ENCODE measurements around the gene SERGEF. TPM values are rescaled to one million over a fixed set of nuclear protein-coding genes. Genes with fewer than 3 reads are reported as not detected.
"Not testable (repeated sequence)": the region's sequence is repeated elsewhere in the genome, so short reads cannot be mapped to it uniquely, and the experiment has no call there.

SERGEF gene
- total RNA-seq, 4 donors from 2014 or later = 18.9 to 23.9 (median 20.6) TPM

DNA sequence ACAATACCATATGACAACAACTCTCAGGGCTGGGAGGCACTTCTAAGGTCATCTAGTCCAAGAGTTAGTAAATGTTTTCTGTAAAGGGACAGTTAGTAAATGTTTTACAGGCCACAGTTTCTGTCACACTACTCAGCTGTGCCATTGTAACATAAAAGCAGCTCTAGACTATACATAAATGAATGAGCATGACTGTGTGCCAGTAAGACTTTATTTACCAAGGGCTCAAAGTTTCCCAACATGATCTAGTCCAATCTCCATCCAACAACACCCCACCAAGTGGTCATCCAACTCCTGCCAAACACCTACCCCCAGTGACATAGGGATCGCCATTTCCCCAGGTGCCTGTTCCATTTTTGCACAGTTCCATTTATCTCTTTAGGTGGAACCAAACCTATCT lies 12.1 kb downstream of the SERGEF start:
- TF ChIP-seq, protein P1, sequence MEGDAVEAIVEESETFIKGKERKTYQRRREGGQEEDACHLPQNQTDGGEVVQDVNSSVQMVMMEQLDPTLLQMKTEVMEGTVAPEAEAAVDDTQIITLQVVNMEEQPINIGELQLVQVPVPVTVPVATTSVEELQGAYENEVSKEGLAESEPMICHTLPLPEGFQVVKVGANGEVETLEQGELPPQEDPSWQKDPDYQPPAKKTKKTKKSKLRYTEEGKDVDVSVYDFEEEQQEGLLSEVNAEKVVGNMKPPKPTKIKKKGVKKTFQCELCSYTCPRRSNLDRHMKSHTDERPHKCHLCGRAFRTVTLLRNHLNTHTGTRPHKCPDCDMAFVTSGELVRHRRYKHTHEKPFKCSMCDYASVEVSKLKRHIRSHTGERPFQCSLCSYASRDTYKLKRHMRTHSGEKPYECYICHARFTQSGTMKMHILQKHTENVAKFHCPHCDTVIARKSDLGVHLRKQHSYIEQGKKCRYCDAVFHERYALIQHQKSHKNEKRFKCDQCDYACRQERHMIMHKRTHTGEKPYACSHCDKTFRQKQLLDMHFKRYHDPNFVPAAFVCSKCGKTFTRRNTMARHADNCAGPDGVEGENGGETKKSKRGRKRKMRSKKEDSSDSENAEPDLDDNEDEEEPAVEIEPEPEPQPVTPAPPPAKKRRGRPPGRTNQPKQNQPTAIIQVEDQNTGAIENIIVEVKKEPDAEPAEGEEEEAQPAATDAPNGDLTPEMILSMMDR (IDR thresholded peaks at IDR 0.05) = no peak
- DNase-seq (ENCODE audit: low spot score) (no peak), ATAC-seq (ENCODE audit: low FRiP score) (no peak)

DNA sequence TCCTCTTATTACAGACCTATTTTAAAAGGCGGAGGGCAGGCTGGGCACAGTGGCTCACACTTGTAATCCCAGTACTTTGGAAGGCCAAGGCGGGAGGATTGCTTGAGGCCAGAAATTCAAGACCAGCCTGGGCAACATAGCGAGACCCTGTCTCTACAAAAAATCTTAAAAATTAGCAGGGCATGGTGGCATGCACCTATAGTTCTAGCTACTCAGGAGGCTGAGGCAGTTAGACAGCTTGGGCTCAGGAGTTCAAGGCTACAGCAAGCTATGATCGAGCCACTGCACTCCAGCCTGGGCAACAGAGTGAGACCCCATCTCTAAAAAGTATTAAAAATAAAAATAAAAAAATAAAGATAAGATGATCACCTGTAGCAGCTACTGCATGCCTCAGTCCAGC lies 12.7 kb downstream of the SERGEF start:
- ATAC-seq (ENCODE audit: low FRiP score); DNase-seq (ENCODE audit: low spot score): not testable (repeated sequence)

DNA sequence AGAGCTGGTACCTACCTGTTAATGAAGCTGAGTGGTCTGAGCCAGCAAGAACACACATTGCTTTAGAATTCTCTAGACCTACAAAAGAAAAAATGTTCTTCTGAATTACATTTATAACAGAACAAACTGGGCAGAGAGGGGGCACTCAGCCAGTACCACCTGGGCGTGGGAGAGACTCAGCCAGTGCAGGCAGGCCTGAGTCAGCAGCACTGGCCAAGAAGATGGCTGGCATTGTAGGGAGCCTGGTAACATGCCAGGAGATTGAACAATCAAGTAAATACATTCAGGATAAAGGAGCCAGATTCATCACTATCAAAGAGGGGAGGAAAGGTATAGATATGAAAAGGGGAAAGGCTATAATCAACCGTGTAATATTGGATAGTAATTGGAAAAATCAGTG lies 19.9 kb downstream of the SERGEF start:
- ATAC-seq (ENCODE audit: low FRiP score) (peak; percentile 85), DNase-seq (ENCODE audit: low spot score) (no peak)

DNA sequence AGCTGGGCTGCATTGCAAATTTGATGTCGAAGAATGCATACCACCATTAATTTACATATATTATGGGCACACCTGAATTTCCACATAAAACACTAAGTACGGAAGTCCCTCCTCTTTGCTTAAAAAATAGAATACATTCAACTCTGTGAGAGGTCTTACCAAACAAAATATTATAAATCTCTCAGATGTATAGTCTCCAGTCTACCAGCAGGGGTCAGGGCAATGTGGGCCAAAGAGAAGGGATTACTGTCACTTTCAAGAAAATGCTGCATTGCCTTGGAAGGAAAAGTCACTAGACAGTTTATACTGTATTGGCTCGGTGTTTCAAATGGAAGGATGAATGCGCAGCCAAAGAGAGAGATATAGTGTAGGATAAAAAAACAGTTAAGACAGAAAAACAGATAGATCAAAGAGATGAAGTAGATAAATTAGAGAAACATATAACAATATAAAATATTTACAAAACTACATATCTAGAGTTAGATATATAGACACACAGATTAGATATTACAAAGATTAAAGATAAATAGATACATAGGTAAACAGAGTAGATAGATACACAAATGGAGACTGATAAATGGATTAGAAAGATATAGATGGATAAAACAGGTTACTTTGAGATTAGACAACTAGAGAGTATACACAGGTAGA lies 20.9 kb downstream of the SERGEF start:
- TF ChIP-seq, protein P1 (IDR thresholded peaks at IDR 0.05) = peak in 1 of 3 donors; percentile 62
- no peak for DNase-seq (ENCODE audit: low spot score)

More for the DNA sequence above, 19.9 kb downstream of the SERGEF start:
- TF ChIP-seq, protein P1 (IDR thresholded peaks at IDR 0.05) = no peak

DNA sequence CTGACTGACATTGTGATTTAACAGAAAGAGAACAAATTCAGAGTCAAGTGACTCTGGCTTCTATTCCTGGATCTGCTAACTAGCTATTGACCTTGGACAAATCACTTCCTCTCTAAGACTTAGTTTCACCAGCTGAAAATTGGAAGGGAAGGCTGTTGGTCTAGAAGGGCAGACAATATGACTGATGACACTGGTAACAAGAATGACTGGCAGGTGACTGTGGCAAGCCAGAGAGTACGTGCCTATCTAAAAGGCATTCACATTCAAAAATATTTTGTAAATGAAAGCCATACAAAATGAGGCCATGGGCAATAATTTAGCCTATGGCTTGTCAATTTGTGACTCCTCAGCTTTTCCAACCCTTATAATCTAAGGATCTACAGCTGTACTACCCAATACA lies 23.5 kb downstream of the SERGEF start:
- DNase-seq (ENCODE audit: low spot score) = no peak
- TF ChIP-seq, protein P1 (IDR thresholded peaks at IDR 0.05) = no peak
- no peak for ATAC-seq (ENCODE audit: low FRiP score)

More for the DNA sequence above, 20.9 kb downstream of the SERGEF start:
- no peak for ATAC-seq (ENCODE audit: low FRiP score)

DNA sequence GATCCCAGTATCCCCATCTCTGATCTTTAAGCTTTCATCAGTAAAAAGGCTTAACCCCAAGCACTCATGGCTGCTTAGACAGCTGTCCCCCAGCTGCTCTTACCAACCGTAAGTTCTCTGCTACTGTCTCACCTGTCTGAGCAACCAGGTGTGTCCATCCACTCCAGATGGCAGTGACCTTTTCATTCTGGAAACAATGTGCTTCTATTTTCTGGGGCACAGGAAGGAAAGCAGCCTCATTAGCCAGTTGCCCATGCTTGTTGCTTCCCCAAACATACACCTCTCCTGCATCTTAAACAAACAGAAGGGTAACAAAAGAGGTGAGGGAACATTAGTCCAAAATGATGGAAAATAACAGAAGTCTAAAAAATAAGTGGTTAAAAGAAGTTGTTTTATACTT lies 24.4 kb downstream of the SERGEF start:
- no peak for DNase-seq (ENCODE audit: low spot score)
- TF ChIP-seq, protein P1 (IDR thresholded peaks at IDR 0.05) = no peak

DNA sequence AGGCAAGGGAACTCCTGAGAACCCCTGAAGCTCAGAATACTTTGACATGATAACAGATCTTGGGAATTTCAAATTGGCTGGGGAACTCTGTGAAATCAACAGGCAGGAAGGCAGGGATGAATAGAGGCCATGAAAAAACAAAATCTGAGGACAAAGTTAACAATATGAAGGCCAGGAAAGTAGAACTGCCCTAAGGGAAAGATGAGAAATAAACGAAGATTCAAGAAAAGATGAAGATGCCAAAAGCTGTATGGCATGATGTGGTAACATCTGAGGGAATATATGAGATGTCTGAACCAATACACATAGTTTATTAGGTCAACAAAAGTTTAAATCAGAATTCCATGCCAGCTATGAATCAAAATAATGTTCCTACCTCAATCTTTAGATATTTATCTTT lies 25.0 kb downstream of the SERGEF start:
- DNase-seq (ENCODE audit: low spot score) = no peak
- ATAC-seq (ENCODE audit: low FRiP score) = no peak
- TF ChIP-seq, protein P1 (IDR thresholded peaks at IDR 0.05) = no peak

More for the DNA sequence above, 24.4 kb downstream of the SERGEF start:
- no peak for ATAC-seq (ENCODE audit: low FRiP score)

Measured in omental fat pad (tissue), 4 donors.